Mucosa of stomach (tissue), 1 donor: ENCODE measurements around the gene NRL.
"Not testable (repeated sequence)": the region's sequence is repeated elsewhere in the genome, so short reads cannot be mapped to it uniquely, and the experiment has no call there.

ENCODE experiments used
- H3K27me3 ChIP-seq: one replicate; pipeline ENCODE4 v1.7.0; 2013; ENCODE audit warnings: mild to moderate bottlenecking, low read length; ENCODE audit not compliant: control insufficient read depth, insufficient read depth
- H3K36me3 ChIP-seq: one replicate; pipeline ENCODE4 v1.7.0; 2013; ENCODE audit warnings: low read length; ENCODE audit not compliant: control insufficient read depth, insufficient read depth
- H3K4me1 ChIP-seq: one replicate; pipeline ENCODE4 v1.7.0; 2013; ENCODE audit warnings: mild to moderate bottlenecking, low read length; ENCODE audit not compliant: control insufficient read depth, insufficient read depth
- H3K4me3 ChIP-seq: one replicate; pipeline ENCODE4 v1.7.0; 2013; ENCODE audit warnings: low read length
- H3K9ac ChIP-seq: one replicate; pipeline ENCODE4 v1.7.0; 2013; ENCODE audit warnings: mild to moderate bottlenecking, low read length, moderate library complexity
- H3K9me3 ChIP-seq: one replicate; pipeline ENCODE4 v1.7.0; 2013; ENCODE audit warnings: mild to moderate bottlenecking, low read length, moderate library complexity; ENCODE audit not compliant: control insufficient read depth
- donor health status: Pancreatic carcinoma.

The NRL gene

GRCh38 chr14:24116128-24116814, 1.5 kb upstream of the NRL start:
- H3K27me3 ChIP-seq = no peaks in the 10 kb centered on the region
- peaks cover 18% of the 10 kb centered on the region for H3K36me3 ChIP-seq
- H3K4me1 ChIP-seq = peaks cover 22% of the 10 kb centered on the region
- no peaks in the 10 kb centered on the region for H3K9me3 ChIP-seq
- H3K9ac ChIP-seq = peak overlapping the region; percentile 90
- peak overlapping the region; percentile 86 for H3K4me3 ChIP-seq

GRCh38 chr14:24115422-24116127, 826 bp upstream of the NRL start:
- Histone ChIP-seq H3K4me3 (peak overlapping the region; percentile 86), H3K4me1 (peaks cover 22% of the 10 kb centered on the region), H3K9me3 (no peaks in the 10 kb centered on the region), H3K9ac (peak overlapping the region; percentile 90), H3K36me3 (peaks cover 11% of the 10 kb centered on the region), H3K27me3 (no peaks in the 10 kb centered on the region)

- no peaks in the 10 kb centered on the region for H3K27me3 ChIP-seq
- H3K36me3 ChIP-seq = peaks cover 5% of the 10 kb centered on the region
- no peaks in the 10 kb centered on the region for H3K9me3 ChIP-seq
- H3K9ac ChIP-seq = peak overlapping the region; percentile 90
- H3K4me1 ChIP-seq = peaks cover 23% of the 10 kb centered on the region
- peak overlapping the region; percentile 86 for H3K4me3 ChIP-seq
These were observed 783 bp downstream of the NRL start for GRCh38 chr14:24113801-24114531.

- Histone ChIP-seq H3K27me3 (no peaks in the 10 kb centered on the region), H3K4me1 (peaks cover 27% of the 10 kb centered on the region), H3K9ac (peak overlapping the region; percentile 90)
These were observed 1.4 kb downstream of the NRL start for GRCh38 chr14:24113379-24113800.

GRCh38 chr14:24110523-24110922, 4.2 kb downstream of the NRL start:
- peaks cover 11% of the 10 kb centered on the region for H3K4me1 ChIP-seq
- no peaks in the 10 kb centered on the region for H3K36me3 ChIP-seq
- H3K4me3 ChIP-seq = no peak overlapping the region
- no peak overlapping the region for H3K9ac ChIP-seq
- no peaks in the 10 kb centered on the region for H3K9me3 ChIP-seq
- no peaks in the 10 kb centered on the region for H3K27me3 ChIP-seq

More at GRCh38 chr14:24113379-24113800, 1.4 kb downstream of the NRL start:
- H3K36me3 ChIP-seq = no peaks in the 10 kb centered on the region
- no peaks in the 10 kb centered on the region for H3K9me3 ChIP-seq
- H3K4me3 ChIP-seq = peak overlapping the region; percentile 86

- no peak overlapping the region for H3K4me3 ChIP-seq
- H3K36me3 ChIP-seq = no peaks in the 10 kb centered on the region
- no peaks in the 10 kb centered on the region for H3K9me3 ChIP-seq
- no peaks in the 10 kb centered on the region for H3K27me3 ChIP-seq
- H3K9ac ChIP-seq = no peak overlapping the region
- peaks cover 11% of the 10 kb centered on the region for H3K4me1 ChIP-seq
These were observed 4.7 kb downstream of the NRL start for GRCh38 chr14:24110060-24110459.

GRCh38 chr14:24108336-24108874, 6.3 kb downstream of the NRL start:
- Histone ChIP-seq H3K4me1 (peaks cover 7% of the 10 kb centered on the region), H3K27me3 (no peaks in the 10 kb centered on the region), H3K9ac (no peak overlapping the region), H3K36me3 (no peaks in the 10 kb centered on the region), H3K9me3 (no peaks in the 10 kb centered on the region), H3K4me3 (no peak overlapping the region)

- Histone ChIP-seq H3K36me3 (no peaks in the 10 kb centered on the region), H3K4me1 (peaks cover 5% of the 10 kb centered on the region), H3K9ac (no peak overlapping the region), H3K27me3 (no peaks in the 10 kb centered on the region), H3K4me3 (no peak overlapping the region), H3K9me3 (no peaks in the 10 kb centered on the region)
These were observed 8.0 kb downstream of the NRL start for GRCh38 chr14:24106672-24107271.

GRCh38 chr14:24105609-24106239, 9.0 kb downstream of the NRL start:
- H3K27me3 ChIP-seq, H3K4me3 ChIP-seq, H3K9ac ChIP-seq, H3K36me3 ChIP-seq, H3K9me3 ChIP-seq, H3K4me1 ChIP-seq: not testable (repeated sequence)

- Histone ChIP-seq H3K9ac (no peak overlapping the region), H3K4me3 (no peak overlapping the region), H3K4me1 (peaks cover 6% of the 10 kb centered on the region), H3K27me3 (no peaks in the 10 kb centered on the region), H3K36me3 (peaks cover 4% of the 10 kb centered on the region), H3K9me3 (no peaks in the 10 kb centered on the region)
These were observed 11.3 kb downstream of the NRL start for GRCh38 chr14:24103451-24103850.

GRCh38 chr14:24102357-24103048, 12.2 kb downstream of the NRL start:
- no peaks in the 10 kb centered on the region for H3K27me3 ChIP-seq
- H3K36me3 ChIP-seq = peaks cover 9% of the 10 kb centered on the region
- no peak overlapping the region for H3K9ac ChIP-seq
- peaks cover 6% of the 10 kb centered on the region for H3K4me1 ChIP-seq
- no peak overlapping the region for H3K4me3 ChIP-seq
- no peaks in the 10 kb centered on the region for H3K9me3 ChIP-seq
